GM23338 (cell line): ENCODE measurements around the gene EXOC6. TPM values are rescaled to one million over a fixed set of nuclear protein-coding genes. Genes with fewer than 3 reads are reported as not detected.

Experiments used
- ATAC-seq: fragments of 200-7000 bp; cut with Tn5 transposase; 3 replicates; pipeline ENCODE4 v1.9.1; 2020
- DNase-seq: peaks from one replicate; pipeline ENCODE4 v3.0.0-alpha.2; 2015; ENCODE audit warnings: low spot score
- H2AFZ ChIP-seq: fragments of 200-600 bp; sonication (generic); 2 replicates; pipeline ENCODE4 v1.8.0; 2016; ENCODE audit warnings: antibody characterized with exemption, mild to moderate bottlenecking, moderate library complexity
- H3F3A ChIP-seq: fragments of 200-600 bp; sonication (generic); replicated peaks from 2 replicates; pipeline ENCODE4 v1.8.0; 2017; ENCODE audit warnings: antibody characterized with exemption, mixed run types, low read depth
- H3K27ac ChIP-seq: fragments of 200-600 bp; sonication (generic); 2 replicates; pipeline ENCODE4 v1.6.1; 2016; ENCODE audit warnings: low read depth
- H3K27me3 ChIP-seq: fragments of 200-600 bp; sonication (generic); 2 replicates; pipeline ENCODE4 v1.8.0; 2016; ENCODE audit warnings: mild to moderate bottlenecking, mixed run types, moderate library complexity; ENCODE audit not compliant: insufficient read depth
- H3K36me3 ChIP-seq: fragments of 200-600 bp; sonication (generic); 2 replicates; pipeline ENCODE4 v1.8.0; 2016; ENCODE audit warnings: mild to moderate bottlenecking; ENCODE audit not compliant: insufficient read depth
- H3K4me1 ChIP-seq: fragments of 200-600 bp; sonication (generic); 2 replicates; pipeline ENCODE4 v1.8.0; 2016; ENCODE audit warnings: mild to moderate bottlenecking, moderate library complexity; ENCODE audit not compliant: insufficient read depth
- H3K4me2 ChIP-seq: fragments of 200-600 bp; sonication (generic); 2 replicates; pipeline ENCODE4 v1.7.1; 2017; ENCODE audit warnings: mixed run types
- H3K4me3 ChIP-seq: fragments of 200-600 bp; sonication (generic); 2 replicates; pipeline ENCODE4 v1.6.1; 2016; ENCODE audit warnings: mixed run types
- H3K79me2 ChIP-seq: fragments of 200-600 bp; sonication (generic); replicated peaks from 2 replicates; pipeline ENCODE4 v1.8.0; 2017; ENCODE audit warnings: mild to moderate bottlenecking; ENCODE audit not compliant: insufficient read depth
- H3K9me2 ChIP-seq: fragments of 200-600 bp; sonication (generic); 2 replicates; pipeline ENCODE4 v1.8.0; 2017; ENCODE audit not compliant: insufficient read depth
- H4K20me1 ChIP-seq: fragments of 200-600 bp; sonication (generic); replicated peaks from 2 replicates; pipeline ENCODE4 v1.8.0; 2017; ENCODE audit warnings: mild to moderate bottlenecking; ENCODE audit not compliant: insufficient read depth
- H3K27ac Mint-ChIP-seq: 2 replicates; pipeline ENCODE4 v1.8.0; 2020; ENCODE audit warnings: inconsistent platforms, mild to moderate bottlenecking, moderate library complexity, mixed read lengths
- H3K27me3 Mint-ChIP-seq: 3 replicates; pipeline ENCODE4 v1.8.0; 2022; ENCODE audit warnings: low read depth, mild to moderate bottlenecking, moderate library complexity, mixed read lengths, inconsistent platforms; ENCODE audit not compliant: insufficient read depth, poor library complexity
- H3K36me3 Mint-ChIP-seq: 3 replicates; pipeline ENCODE4 v1.8.0; 2021; ENCODE audit warnings: low read depth, mild to moderate bottlenecking, inconsistent platforms, moderate library complexity, mixed read lengths
- H3K4me1 Mint-ChIP-seq: 3 replicates; pipeline ENCODE4 v1.8.0; 2020; ENCODE audit warnings: mild to moderate bottlenecking, inconsistent platforms, mixed read lengths
- H3K4me3 Mint-ChIP-seq: 3 replicates; pipeline ENCODE4 v1.8.0; 2021; ENCODE audit warnings: moderate library complexity, mild to moderate bottlenecking, inconsistent platforms, mixed read lengths
- H3K9me3 Mint-ChIP-seq: 3 replicates; pipeline ENCODE4 v1.8.0; 2020; ENCODE audit warnings: moderate library complexity, mild to moderate bottlenecking, inconsistent platforms, mixed read lengths
- CREB1 ChIP-seq: fragments of 250-450 bp; sonication (Bioruptor Pico); IDR thresholded peaks from 2 replicates; pipeline ENCODE4 v1.5.0; 2020; ENCODE audit warnings: low read depth, mild to moderate bottlenecking, moderate library complexity
- CTCF ChIP-seq, 2 experiments: fragments of 200-600 bp in 1 of 2; sonication (generic) in 1 of 2; conservative IDR thresholded peaks; 2 replicates each; pipeline versions ENCODE4 v1.5.1 to v1.6.1; 2016 to 2017; ENCODE audit warnings: antibody characterized with exemption in 2 of 2, low read depth in 2 of 2, mild to moderate bottlenecking in 2 of 2, moderate library complexity in 1 of 2
- EZH2 ChIP-seq: fragments of 200-600 bp; sonication (generic); IDR thresholded peaks from one replicate; pipeline ENCODE4 v1.8.0; 2017; ENCODE audit warnings: antibody characterized with exemption, mild to moderate bottlenecking, low read depth; ENCODE audit not compliant: unreplicated experiment
- JUNB ChIP-seq: IDR thresholded peaks from one replicate; pipeline ENCODE4 v1.6.1; 2016; ENCODE audit warnings: antibody characterized with exemption; ENCODE audit not compliant: unreplicated experiment
- NANOG ChIP-seq: IDR thresholded peaks from 2 replicates; pipeline ENCODE4 v1.6.1; 2016; ENCODE audit warnings: antibody characterized with exemption, borderline replicate concordance
- STAT1 ChIP-seq: IDR thresholded peaks from one replicate; pipeline ENCODE4 v1.6.1; 2016; ENCODE audit warnings: antibody characterized with exemption; ENCODE audit not compliant: unreplicated experiment
- ZNF114 ChIP-seq: fragments of 250-450 bp; sonication (Bioruptor Pico); IDR thresholded peaks from 2 replicates; pipeline ENCODE4 v1.5.0; 2020; ENCODE audit warnings: mild to moderate bottlenecking, moderate library complexity
- ZNF331 ChIP-seq: fragments of 250-450 bp; sonication (Bioruptor Pico); IDR thresholded peaks from 2 replicates; pipeline ENCODE4 v1.5.0; 2020; ENCODE audit warnings: low read depth, mild to moderate bottlenecking, moderate library complexity
- polyA plus RNA-seq: library from polyadenylated mRNA; unstranded; fragments of >200 nt; fragmentation: Nextera tagmentation; extraction: Ambion mirVana; gene quantifications from 2 replicates; pipeline ENCODE4 v1.2.1, GENCODE V29; 2016
- total RNA-seq: library from RNA; depleted of rRNA; stranded (reverse); fragments of >200 nt; shearing (Covaris generic); gene quantifications from 2 replicates; pipeline ENCODE4 v1.2.3, GENCODE V29; 2014
- TF ChIP-seq, protein P1 (sequence below): IDR thresholded peaks from 2 replicates; pipeline ENCODE4 v1.6.1; 2016; ENCODE audit warnings: antibody characterized with exemption
- TF ChIP-seq, protein P2 (sequence below): IDR thresholded peaks from one replicate; pipeline ENCODE4 v1.6.1; 2018; ENCODE audit warnings: antibody characterized with exemption; ENCODE audit not compliant: unreplicated experiment

EXOC6 gene
- total and polyA plus RNA-seq, 2 experiments from 2014 or later: 5.0 to 6.0 TPM

- no peaks in the 10 kb centered on the region for H3K9me2 ChIP-seq
- H3K27me3 ChIP-seq: no peaks in the 10 kb centered on the region
- DNase-seq (no peak), ATAC-seq (no peak)
- Mint-ChIP-seq H3K4me3 (no peak overlapping the region), H3K27ac (no peak overlapping the region), H3K27me3 (peaks cover 1% of the 10 kb centered on the region), H3K9me3 (peaks cover 3% of the 10 kb centered on the region; the same call in 2 of the 3 replicates), H3K36me3 (peaks cover 6% of the 10 kb centered on the region; the same call in 2 of the 3 replicates), H3K4me1 (peaks cover 14% of the 10 kb centered on the region)
- H3K27ac ChIP-seq: no peak overlapping the region
- H3K79me2 ChIP-seq: no peaks in the 10 kb centered on the region
- no peaks in the 10 kb centered on the region for H3K4me1 ChIP-seq
- H3K4me3 ChIP-seq: no peak overlapping the region
- TF ChIP-seq ZNF331 (no peak), EZH2 (no peak), CTCF (conservative IDR thresholded peaks at IDR 0.05; ENCODE audit: low read depth in 2 of 2) (no peak), ZNF114 (CRISPR knock-in tag) (no peak), JUNB (no peak), CREB1 (CRISPR knock-in tag) (no peak), STAT1 (no peak), NANOG (no peak)
- TF ChIP-seq, protein P1, sequence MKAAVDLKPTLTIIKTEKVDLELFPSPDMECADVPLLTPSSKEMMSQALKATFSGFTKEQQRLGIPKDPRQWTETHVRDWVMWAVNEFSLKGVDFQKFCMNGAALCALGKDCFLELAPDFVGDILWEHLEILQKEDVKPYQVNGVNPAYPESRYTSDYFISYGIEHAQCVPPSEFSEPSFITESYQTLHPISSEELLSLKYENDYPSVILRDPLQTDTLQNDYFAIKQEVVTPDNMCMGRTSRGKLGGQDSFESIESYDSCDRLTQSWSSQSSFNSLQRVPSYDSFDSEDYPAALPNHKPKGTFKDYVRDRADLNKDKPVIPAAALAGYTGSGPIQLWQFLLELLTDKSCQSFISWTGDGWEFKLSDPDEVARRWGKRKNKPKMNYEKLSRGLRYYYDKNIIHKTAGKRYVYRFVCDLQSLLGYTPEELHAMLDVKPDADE: no peak
- TF ChIP-seq, protein P2, sequence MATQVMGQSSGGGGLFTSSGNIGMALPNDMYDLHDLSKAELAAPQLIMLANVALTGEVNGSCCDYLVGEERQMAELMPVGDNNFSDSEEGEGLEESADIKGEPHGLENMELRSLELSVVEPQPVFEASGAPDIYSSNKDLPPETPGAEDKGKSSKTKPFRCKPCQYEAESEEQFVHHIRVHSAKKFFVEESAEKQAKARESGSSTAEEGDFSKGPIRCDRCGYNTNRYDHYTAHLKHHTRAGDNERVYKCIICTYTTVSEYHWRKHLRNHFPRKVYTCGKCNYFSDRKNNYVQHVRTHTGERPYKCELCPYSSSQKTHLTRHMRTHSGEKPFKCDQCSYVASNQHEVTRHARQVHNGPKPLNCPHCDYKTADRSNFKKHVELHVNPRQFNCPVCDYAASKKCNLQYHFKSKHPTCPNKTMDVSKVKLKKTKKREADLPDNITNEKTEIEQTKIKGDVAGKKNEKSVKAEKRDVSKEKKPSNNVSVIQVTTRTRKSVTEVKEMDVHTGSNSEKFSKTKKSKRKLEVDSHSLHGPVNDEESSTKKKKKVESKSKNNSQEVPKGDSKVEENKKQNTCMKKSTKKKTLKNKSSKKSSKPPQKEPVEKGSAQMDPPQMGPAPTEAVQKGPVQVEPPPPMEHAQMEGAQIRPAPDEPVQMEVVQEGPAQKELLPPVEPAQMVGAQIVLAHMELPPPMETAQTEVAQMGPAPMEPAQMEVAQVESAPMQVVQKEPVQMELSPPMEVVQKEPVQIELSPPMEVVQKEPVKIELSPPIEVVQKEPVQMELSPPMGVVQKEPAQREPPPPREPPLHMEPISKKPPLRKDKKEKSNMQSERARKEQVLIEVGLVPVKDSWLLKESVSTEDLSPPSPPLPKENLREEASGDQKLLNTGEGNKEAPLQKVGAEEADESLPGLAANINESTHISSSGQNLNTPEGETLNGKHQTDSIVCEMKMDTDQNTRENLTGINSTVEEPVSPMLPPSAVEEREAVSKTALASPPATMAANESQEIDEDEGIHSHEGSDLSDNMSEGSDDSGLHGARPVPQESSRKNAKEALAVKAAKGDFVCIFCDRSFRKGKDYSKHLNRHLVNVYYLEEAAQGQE: no peak
- H3K36me3 ChIP-seq: no peaks in the 10 kb centered on the region
- H4K20me1 ChIP-seq: no peaks in the 10 kb centered on the region
- H3F3A ChIP-seq: no peaks in the 10 kb centered on the region
- H2AFZ ChIP-seq: no peak overlapping the region
- no peak overlapping the region for H3K4me2 ChIP-seq
Measured at GRCh38 chr10:92903633-92904032, 55.3 kb downstream of the EXOC6 start.

- Mint-ChIP-seq H3K9me3 (peaks cover 3% of the 10 kb centered on the region; the same call in 2 of the 3 replicates), H3K27ac (no peak overlapping the region), H3K4me3 (no peak overlapping the region), H3K4me1 (peaks cover 2% of the 10 kb centered on the region), H3K27me3 (no peaks in the 10 kb centered on the region), H3K36me3 (peaks cover 6% of the 10 kb centered on the region; the same call in 2 of the 3 replicates)
- DNase-seq (no peak), ATAC-seq (no peak)
- H3K9me2 ChIP-seq: no peaks in the 10 kb centered on the region
- H3K4me1 ChIP-seq: no peaks in the 10 kb centered on the region
- no peaks in the 10 kb centered on the region for H3F3A ChIP-seq
- H4K20me1 ChIP-seq: no peaks in the 10 kb centered on the region
- H3K79me2 ChIP-seq: no peaks in the 10 kb centered on the region
- H3K27ac ChIP-seq: no peak overlapping the region
- no peak overlapping the region for H3K4me3 ChIP-seq
- H3K27me3 ChIP-seq: no peaks in the 10 kb centered on the region
- H3K4me2 ChIP-seq: no peak overlapping the region
- H3K36me3 ChIP-seq: no peaks in the 10 kb centered on the region
- no peak overlapping the region for H2AFZ ChIP-seq
- TF ChIP-seq CREB1 (CRISPR knock-in tag) (no peak), ZNF331 (no peak)
Measured at GRCh38 chr10:92907280-92907679, 59.0 kb downstream of the EXOC6 start.
